NCI-H69 (cell line): ENCODE results near the gene JPT1.
"Not testable (repeated sequence)": the region's sequence is repeated elsewhere in the genome, so short reads cannot be mapped to it uniquely, and the experiment has no call there.

ENCODE experiments used
- DNase-seq: peaks from one replicate; lab custom pipeline; 2025; lab: John Stamatoyannopoulos, UW

JPT1 gene

GRCh38 chr17:75130059-75130631, 24.2 kb downstream of the JPT1 start:
- no peak for DNase-seq

DNA sequence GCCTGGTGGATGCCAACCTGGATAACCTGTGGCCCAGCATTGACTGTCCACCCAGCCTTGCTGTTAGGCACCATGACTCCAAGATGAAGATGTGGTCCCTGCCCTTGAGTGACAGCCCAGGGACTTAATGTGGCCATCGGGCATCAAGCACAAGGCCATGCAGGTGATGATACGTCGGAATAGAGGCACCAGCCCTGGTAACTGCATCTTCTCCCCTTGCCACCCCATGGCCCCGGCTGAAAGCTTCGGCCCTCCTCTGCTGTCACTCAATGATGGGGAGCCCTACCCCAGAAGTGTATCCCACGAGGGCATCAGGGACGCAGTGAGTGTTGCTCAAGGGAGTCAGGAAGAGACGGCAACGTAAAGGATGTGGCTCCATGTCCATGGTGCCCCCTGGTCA, 24.7 kb downstream of the JPT1 start:
- DNase-seq, result no peak

- no peak for DNase-seq
Measured at GRCh38 chr17:75128694-75129505, 25.4 kb downstream of the JPT1 start.

DNA sequence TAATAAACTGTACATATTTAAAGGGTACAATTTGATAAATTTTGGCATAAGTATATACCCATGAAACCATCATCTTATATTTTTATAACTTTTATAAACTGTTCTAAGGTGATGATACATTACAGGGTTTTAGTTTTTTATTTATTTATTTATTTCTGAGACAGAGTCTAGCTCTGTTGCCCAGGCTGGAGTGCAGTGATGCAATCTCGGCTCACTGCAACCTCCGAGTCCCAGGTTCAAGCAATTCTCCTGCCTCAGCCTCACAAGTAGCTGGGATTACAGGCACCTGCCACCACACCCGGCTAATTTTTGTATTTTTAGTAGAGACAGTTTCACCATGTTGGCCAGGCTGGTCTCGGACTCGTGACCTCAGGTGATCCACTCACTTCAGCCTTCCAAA, 26.4 kb downstream of the JPT1 start:
- not testable (repeated sequence) for DNase-seq

DNA sequence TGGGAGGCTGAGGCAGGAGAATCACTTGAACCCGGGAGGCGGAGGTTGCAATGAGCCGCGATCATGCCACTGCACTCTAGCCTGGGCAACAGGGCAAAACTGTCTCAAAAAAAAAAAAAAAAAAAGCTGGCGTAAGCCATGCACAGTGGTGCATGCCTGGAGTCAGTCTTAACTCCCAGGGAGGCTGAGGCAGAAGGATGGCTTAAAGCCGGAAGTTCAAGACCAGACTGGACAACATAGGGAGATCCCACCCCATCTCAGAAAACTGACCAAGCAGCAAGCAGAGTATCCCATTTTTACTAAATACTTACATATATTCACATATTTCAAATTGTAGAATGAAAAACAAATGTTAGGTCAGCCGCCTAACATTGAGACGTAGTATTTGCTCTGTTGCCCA, 27.4 kb downstream of the JPT1 start:
- DNase-seq, result no peak

DNA sequence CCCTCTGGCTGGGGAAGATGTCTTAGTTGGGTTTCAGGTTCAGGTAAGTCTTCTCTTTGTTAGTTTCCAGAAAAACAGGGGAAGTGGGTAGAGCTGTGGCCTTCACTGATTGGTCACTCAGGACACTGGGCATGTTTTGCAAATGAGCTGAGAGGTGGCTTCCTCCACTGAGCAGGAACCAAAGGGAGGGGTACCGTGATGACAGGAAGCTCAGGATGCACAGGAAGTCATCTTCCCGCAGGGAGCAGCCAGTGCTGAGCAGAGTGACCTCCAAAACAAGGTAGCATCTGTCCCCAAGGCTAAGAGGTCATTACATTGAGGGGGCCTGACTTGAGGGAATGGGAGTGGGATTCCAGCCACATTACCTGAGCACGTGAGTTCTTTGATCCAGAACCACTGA, 28.3 kb downstream of the JPT1 start:
- no peak for DNase-seq

DNA sequence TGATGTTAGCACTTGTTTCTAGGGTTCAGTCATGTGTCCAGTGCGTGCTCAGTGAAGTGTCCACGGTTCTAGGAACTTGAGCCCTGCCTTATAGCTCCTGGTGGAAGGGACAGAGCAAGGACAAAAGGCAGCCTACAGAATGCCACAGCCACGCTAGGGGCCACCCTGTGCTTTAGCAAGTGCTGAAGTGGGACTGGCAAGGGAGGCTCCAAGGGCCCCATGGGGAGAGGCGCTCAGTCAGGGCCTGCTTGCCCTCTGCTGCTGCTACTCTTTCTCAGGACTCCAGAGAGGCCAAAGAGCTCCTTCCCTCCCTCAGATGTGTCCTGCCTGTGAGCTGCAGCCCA, 29.5 kb downstream of the JPT1 start:
- no peak for DNase-seq

DNA sequence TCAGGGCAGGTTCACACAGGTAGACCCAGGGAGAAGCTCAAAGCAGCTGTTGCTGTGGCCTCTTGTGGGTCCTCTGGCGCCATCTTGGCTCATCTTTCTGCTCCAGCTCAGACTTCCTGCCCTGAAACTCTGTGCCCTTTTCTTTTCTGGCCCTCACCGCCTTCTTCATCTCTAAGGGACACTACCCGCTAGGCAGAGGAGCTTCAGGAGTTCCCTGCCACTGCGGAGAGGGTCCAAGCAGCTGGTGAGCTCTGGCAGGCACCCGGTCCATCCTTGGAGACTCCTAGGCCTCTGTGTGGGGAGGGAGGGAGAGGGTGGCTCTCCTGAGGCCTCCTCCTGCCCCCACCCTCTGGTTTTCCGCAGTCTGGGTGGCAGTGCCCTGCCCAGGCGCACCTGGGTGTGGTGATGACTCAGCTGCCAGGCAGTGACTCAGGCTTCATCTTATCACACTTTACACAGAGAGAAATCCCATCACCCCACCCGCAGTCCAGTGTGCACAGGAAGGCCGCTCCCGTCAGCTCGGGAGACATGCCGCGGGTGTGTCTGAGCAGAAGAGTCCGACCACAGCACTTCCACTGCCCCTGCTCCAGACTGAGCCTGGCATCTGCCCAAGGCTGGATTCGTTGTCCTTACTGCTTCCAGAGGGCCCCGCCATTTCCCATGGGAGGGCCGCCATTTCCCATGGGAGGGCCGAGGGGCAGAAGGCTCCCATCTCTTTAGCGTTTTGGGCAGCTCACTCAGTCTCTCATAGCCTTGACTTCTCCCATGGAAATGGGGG, 30.1 kb downstream of the JPT1 start:
- DNase-seq, result peak; percentile 81

DNA sequence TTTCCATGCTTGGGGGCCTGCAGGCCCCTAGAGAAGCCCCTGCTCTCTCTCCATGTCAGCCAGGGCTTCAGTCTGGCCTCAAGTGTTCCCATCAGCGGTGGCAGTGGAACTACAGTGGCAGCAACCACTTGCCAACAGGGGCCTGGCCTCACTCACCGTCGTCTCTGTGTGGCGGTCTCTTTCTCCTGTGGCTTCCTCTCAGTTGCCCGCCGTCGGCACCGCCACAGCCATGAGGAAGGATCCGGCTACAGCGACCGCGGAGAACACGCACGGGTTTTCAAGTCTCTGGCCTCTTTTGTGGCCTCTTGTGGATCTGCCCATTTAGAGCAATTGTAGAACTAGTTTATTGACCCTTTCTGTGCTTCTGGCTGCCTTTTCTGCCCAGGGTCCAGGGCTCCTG, 36.0 kb downstream of the JPT1 start:
- no peak for DNase-seq

DNA sequence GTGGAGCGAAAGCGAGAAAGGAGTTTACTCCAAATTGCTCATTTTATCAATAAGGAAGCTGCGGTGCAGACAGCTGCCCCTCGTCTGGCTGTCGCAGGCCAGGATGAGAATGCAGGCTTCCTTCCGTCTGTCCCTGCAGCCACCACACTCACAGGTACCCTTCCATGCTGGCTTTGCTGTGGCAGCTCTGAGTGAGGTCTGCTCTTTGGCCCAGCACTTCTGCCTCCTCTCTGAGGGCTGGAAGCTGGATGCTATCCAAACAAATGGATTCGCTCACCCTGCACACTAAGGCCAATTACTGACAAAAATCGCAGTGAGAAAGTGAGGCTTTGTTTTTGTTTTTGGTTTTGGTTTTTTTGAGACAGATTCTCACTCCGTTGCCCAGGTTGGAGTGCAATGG, 37.6 kb downstream of the JPT1 start:
- no peak for DNase-seq

GRCh38 chr17:75115555-75115954, 38.8 kb downstream of the JPT1 start:
- no peak for DNase-seq

GRCh38 chr17:75114552-75115314, 39.6 kb downstream of the JPT1 start:
- no peak for DNase-seq

DNA sequence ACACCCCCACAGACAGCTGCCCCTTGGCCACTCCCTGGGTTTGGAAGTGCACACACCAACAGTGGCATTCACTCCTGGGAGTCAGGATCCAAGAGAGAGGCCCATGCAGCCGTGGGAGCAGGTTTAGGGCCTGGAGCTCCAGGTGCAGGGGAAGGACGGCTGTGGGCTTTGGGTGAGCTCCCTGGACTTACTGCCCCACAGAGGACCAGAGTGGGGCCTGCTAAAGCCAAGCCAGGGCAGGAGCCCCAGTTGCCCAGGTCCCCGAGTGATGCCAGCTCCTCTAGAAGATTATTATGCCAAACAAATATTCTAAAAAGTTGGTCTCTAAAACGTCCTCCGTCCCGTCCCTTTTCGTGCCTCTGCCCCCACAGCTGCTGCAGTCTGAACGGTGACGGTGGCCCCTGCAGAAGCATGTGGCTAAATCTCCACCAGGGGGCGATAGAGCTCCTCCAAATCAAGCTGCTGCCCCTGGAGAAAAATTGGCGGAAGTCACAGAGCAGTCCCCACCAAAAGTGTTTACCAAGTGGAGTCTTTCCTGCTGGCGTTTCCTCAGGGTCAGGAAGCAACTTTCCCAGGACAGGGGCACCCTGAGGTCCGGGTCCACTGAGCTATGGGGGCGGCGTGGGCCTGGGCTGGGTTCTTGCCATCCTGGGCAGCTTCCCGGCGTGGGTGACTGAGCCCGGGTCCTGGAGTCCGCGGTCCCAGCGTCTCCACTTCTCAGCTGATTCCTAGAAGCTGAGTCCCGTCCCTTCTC, 40.3 kb downstream of the JPT1 start:
- DNase-seq, result peak; percentile 88

DNA sequence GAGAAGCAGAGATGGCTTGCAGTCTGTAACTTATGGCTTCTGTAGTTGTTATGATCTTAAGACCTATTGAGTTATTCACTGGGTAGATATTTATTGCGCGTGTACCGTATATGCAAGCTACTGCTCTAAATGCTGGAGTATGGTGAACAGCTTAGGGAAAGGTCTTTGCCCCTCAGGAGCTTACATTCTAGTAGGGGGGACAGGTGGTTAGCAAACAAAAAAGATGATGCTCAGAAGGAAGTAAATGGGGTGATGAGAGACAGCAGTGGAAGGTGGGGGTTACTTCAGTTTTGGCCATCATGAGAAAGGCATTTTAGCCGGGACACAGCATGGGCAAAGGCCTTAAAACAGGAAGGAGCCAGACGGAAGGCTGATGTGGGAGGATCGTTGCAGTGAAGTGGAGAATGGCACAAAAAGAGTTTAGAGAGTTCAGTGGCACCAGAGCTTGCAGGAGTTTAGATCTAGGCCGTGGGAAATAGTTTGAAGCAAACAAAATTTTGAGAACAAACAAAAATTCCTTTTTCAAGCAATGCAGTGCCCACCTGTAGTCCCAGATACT, 42.5 kb downstream of the JPT1 start:
- DNase-seq, result no peak

- DNase-seq, result peak; percentile 49
Measured at GRCh38 chr17:75110234-75110937, 43.9 kb downstream of the JPT1 start.

- peak; percentile 94 for DNase-seq
Measured at GRCh38 chr17:75109407-75110233, 44.7 kb downstream of the JPT1 start, which contains the start of gene ARMC7. ARMC7 (plus strand) TSS chr17:75109969; CDS start chr17:75110289, 320 bp downstream.

DNA sequence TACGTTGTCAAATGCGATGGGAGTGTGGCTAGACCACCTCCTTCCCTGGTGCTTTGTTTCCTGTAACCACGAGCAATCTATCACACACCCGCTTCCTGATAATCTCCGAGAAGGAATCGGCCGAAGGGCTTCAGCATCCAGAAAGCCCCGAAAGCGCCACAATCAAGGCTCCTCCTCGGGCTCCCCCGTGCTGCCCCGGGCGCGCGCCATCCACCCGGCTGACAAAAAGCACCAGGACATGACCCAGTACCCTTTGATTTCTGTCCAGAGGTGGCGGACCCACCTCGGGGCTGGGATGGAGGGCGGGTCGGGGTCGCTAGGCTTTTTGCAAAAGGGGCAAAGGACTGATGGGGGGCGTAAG, 45.3 kb downstream of the JPT1 start:
- DNase-seq, result no peak

GRCh38 chr17:75108193-75108592, 46.1 kb downstream of the JPT1 start:
- no peak for DNase-seq

DNA sequence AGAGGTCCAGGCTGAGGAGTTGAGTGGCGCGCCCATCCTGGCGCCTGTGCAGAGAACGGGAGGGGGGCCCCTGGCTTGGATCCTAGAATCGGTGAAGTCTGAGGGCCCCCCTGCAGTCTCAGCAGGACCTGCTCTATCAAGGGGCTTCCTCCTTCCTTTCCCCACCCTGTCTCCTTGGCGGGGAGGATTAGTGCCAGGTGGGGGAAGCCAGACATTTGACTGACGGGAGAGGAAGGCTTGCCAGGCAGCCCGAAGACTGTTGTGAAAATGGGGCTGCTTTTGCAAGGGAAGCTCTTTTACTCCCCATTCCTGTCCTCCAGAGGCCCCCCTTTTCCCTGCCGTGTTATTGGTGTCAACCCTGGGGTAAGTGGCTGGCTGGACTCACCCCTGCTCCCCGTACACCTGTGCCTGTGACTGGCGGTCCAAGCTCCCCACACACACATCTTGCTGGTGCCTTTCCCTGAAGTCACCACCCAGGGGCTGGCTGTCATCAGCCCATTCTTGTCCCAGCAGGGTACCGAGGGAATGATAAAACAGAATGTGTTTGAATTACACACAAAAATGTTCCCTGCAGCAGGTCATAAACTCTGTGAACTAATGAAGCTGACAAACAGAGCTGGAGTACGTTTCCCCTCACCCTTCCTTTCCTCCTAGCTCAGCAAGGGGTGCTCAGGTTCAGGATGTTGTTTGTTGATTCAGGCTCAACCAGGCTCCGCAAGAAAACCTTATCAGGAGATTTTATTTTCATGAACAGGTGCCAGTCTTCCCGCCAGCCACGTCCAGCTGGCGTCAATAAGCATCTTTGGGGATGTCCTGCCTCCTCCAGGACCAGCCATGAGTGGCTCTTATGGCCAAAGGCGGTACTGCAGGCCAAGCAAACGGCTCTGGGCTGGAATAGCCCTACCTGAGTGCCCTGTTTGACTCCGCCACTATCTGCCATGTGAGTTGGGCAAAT, 48.9 kb downstream of the JPT1 start:
- DNase-seq, result peak; percentile 87
